Measurements from ENCODE around the gene TRPV3. TPM values are rescaled to one million over a fixed set of nuclear protein-coding genes. Genes with fewer than 3 reads are reported as not detected.

TRPV3 gene
- total RNA-seq, 1 donor from 2014 or later = 1.6 TPM

GRCh38 chr17:3485481-3486068 lies 72.0 kb downstream of the TRPV3 start:
- no peak for DNase-seq (ENCODE audit: low spot score, unreplicated experiment)
- Mint-ChIP-seq H3K4me3 (ENCODE audit: low read depth) (no peak overlapping the region), H3K27me3 (no peaks in the 10 kb centered on the region), H3K4me1 (ENCODE audit: low read depth) (peaks cover 14% of the 10 kb centered on the region), H3K27ac (peak overlapping the region; percentile 8), H3K9me3 (ENCODE audit: low read depth) (no peaks in the 10 kb centered on the region), H3K36me3 (ENCODE audit: insufficient read depth) (no peaks in the 10 kb centered on the region)
- no peak for TF ChIP-seq CTCF (IDR thresholded peaks at IDR 0.05; ENCODE audit: unreplicated experiment)

- Mint-ChIP-seq H3K27ac (no peak overlapping the region), H3K9me3 (ENCODE audit: low read depth) (no peaks in the 10 kb centered on the region), H3K4me3 (ENCODE audit: low read depth) (no peak overlapping the region), H3K36me3 (ENCODE audit: insufficient read depth) (no peaks in the 10 kb centered on the region), H3K4me1 (ENCODE audit: low read depth) (peaks cover 17% of the 10 kb centered on the region), H3K27me3 (no peaks in the 10 kb centered on the region)
- TF ChIP-seq CTCF (IDR thresholded peaks at IDR 0.05; ENCODE audit: unreplicated experiment) = no peak
- DNase-seq (ENCODE audit: low spot score, unreplicated experiment) = no peak
Measured at GRCh38 chr17:3482852-3483251, 74.8 kb downstream of the TRPV3 start.

- Mint-ChIP-seq H3K36me3 (ENCODE audit: insufficient read depth) (no peaks in the 10 kb centered on the region), H3K9me3 (ENCODE audit: low read depth) (no peaks in the 10 kb centered on the region), H3K27ac (no peak overlapping the region), H3K4me3 (ENCODE audit: low read depth) (no peak overlapping the region), H3K4me1 (ENCODE audit: low read depth) (peaks cover 15% of the 10 kb centered on the region), H3K27me3 (no peaks in the 10 kb centered on the region)
- no peak for DNase-seq (ENCODE audit: low spot score, unreplicated experiment)
- no peak for TF ChIP-seq CTCF (IDR thresholded peaks at IDR 0.05; ENCODE audit: unreplicated experiment)
Measured at GRCh38 chr17:3479988-3480387, 77.6 kb downstream of the TRPV3 start.

GRCh38 chr17:3475812-3476610 lies 81.6 kb downstream of the TRPV3 start, which contains the start of gene ASPA:
ASPA (plus strand) TSS chr17:3475997; CDS start chr17:3476160, 163 bp downstream.
- Mint-ChIP-seq H3K27ac (no peak within 1 kb of the TSS), H3K4me1 (ENCODE audit: low read depth) (peaks cover 19% of the 10 kb centered on the region), H3K9me3 (ENCODE audit: low read depth) (no peaks in the 10 kb centered on the region), H3K4me3 (ENCODE audit: low read depth) (no peak within 1 kb of the TSS), H3K36me3 (ENCODE audit: insufficient read depth) (no peaks in the 10 kb centered on the region), H3K27me3 (no peaks in the 10 kb centered on the region)
- TF ChIP-seq CTCF (IDR thresholded peaks at IDR 0.05; ENCODE audit: unreplicated experiment) = no peak
- DNase-seq (ENCODE audit: low spot score, unreplicated experiment) = no peak

- Mint-ChIP-seq H3K4me3 (ENCODE audit: low read depth) (no peak overlapping the region), H3K9me3 (ENCODE audit: low read depth) (peaks cover under 1% of the 10 kb centered on the region), H3K27ac (no peak overlapping the region), H3K4me1 (ENCODE audit: low read depth) (peaks cover 19% of the 10 kb centered on the region), H3K36me3 (ENCODE audit: insufficient read depth) (no peaks in the 10 kb centered on the region), H3K27me3 (no peaks in the 10 kb centered on the region)
- no peak for DNase-seq (ENCODE audit: low spot score, unreplicated experiment)
- no peak for TF ChIP-seq CTCF (IDR thresholded peaks at IDR 0.05; ENCODE audit: unreplicated experiment)
Measured at GRCh38 chr17:3475251-3475685, 82.3 kb downstream of the TRPV3 start.

Measured in progenitor cell of endocrine pancreas (in vitro differentiated cells).